ENCODE measurements around the gene TMTC2.

The TMTC2 gene

GRCh38 chr12:82958966-82959365 is 272.3 kb downstream of the TMTC2 start:
- DNase-seq, result no peak

- DNase-seq, result no peak
These were observed 273.1 kb downstream of the TMTC2 start for GRCh38 chr12:82959821-82960220.

GRCh38 chr12:82961835-82962234 is 275.1 kb downstream of the TMTC2 start:
- no peak for DNase-seq

- no peak for DNase-seq
These were observed 277.2 kb downstream of the TMTC2 start for GRCh38 chr12:82963956-82964355.

GRCh38 chr12:82964446-82964845 is 277.7 kb downstream of the TMTC2 start:
- no peak for DNase-seq

- peak in 1 of 2 donors; percentile 35 for DNase-seq
These were observed 279.4 kb downstream of the TMTC2 start for GRCh38 chr12:82966001-82966559.

GRCh38 chr12:82968631-82969367 is 282.1 kb downstream of the TMTC2 start:
- no peak for DNase-seq

GRCh38 chr12:82970614-82971013 is 283.9 kb downstream of the TMTC2 start:
- no peak for DNase-seq

GRCh38 chr12:82971584-82971983 is 284.9 kb downstream of the TMTC2 start:
- DNase-seq, result no peak

- DNase-seq, result no peak
These were observed 285.9 kb downstream of the TMTC2 start for GRCh38 chr12:82972624-82973023.

GRCh38 chr12:82973592-82973991 is 286.9 kb downstream of the TMTC2 start:
- DNase-seq, result no peak

GRCh38 chr12:82981150-82981549 is 294.4 kb downstream of the TMTC2 start:
- no peak for DNase-seq

GRCh38 chr12:82994117-82994516 is 307.4 kb downstream of the TMTC2 start:
- no peak for DNase-seq

- DNase-seq, result no peak
These were observed 309.6 kb downstream of the TMTC2 start for GRCh38 chr12:82996168-82996812.

- DNase-seq, result no peak
These were observed 311.8 kb downstream of the TMTC2 start for GRCh38 chr12:82998509-82998908.

- no peak for DNase-seq
These were observed 316.3 kb downstream of the TMTC2 start for GRCh38 chr12:83003026-83003425.

- no peak for DNase-seq
These were observed 319.0 kb downstream of the TMTC2 start for GRCh38 chr12:83005534-83006197.

GRCh38 chr12:83008703-83009102 is 322.0 kb downstream of the TMTC2 start:
- no peak for DNase-seq

GRCh38 chr12:83010169-83010804 is 323.6 kb downstream of the TMTC2 start:
- no peak for DNase-seq

GRCh38 chr12:83015390-83016217 is 328.9 kb downstream of the TMTC2 start:
- DNase-seq, result no peak

- DNase-seq, result no peak
These were observed 329.6 kb downstream of the TMTC2 start for GRCh38 chr12:83016218-83016835.

- no peak for DNase-seq
These were observed 330.3 kb downstream of the TMTC2 start for GRCh38 chr12:83016991-83017390.

Measured in CD4-positive, alpha-beta T cell treated with Interleukin-1 beta for 1 hour (primary cell).